ENCODE results near the gene NOXO1. TPM values are rescaled to one million over a fixed set of nuclear protein-coding genes. Genes with fewer than 3 reads are reported as not detected.

NOXO1 gene
- total RNA-seq, 4 donors from 2014 or later: 0.52 TPM; not detected in 3

DNA sequence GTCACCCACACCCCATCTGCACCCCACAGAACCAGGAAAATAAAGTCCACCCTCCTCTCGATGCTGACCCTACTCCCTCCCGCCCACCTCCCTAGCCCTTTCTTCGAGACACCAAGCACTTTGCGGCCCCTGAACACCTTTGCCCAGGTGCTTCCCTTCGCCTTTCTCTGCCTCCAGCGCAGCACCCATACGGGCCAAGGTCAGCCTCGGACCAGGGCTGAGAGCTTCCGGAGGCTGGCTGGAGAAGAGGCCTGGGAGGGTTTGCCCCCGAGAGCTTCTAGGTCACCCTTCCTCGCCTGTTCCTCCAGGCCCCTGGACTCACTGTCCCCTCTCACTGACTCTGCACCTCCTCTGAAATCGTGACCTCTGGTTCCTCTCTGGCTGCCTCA is 42.8 kb upstream of the NOXO1 start:
- Histone ChIP-seq H3K27me3 (peaks cover 0 to 36% (median 23%) of the 10 kb centered on the region in 4 donors), H3K36me3 (peaks cover 0 to under 1% (median 0%) of the 10 kb centered on the region in 4 donors), H3K9me3 (no peaks in the 10 kb centered on the region), H3K27ac (replicated peaks in 1 of 4) (peak overlapping the region; percentile 63 to 74 (median 70)), H3K4me1 (peaks cover 50 to 79% (median 74%) of the 10 kb centered on the region in 4 donors), H3K4me3 (peak overlapping the region in 3 of 4 donors; percentile 33 to 50 (median 46))
- intact Hi-C loops (cut with DNase I): no loop called here
- no peak for DNase-seq (ENCODE audit: extremely low spot score)
- 85% methylated on average over 12 of the region's 12 CpGs for WGBS
- TF ChIP-seq, protein P1, sequence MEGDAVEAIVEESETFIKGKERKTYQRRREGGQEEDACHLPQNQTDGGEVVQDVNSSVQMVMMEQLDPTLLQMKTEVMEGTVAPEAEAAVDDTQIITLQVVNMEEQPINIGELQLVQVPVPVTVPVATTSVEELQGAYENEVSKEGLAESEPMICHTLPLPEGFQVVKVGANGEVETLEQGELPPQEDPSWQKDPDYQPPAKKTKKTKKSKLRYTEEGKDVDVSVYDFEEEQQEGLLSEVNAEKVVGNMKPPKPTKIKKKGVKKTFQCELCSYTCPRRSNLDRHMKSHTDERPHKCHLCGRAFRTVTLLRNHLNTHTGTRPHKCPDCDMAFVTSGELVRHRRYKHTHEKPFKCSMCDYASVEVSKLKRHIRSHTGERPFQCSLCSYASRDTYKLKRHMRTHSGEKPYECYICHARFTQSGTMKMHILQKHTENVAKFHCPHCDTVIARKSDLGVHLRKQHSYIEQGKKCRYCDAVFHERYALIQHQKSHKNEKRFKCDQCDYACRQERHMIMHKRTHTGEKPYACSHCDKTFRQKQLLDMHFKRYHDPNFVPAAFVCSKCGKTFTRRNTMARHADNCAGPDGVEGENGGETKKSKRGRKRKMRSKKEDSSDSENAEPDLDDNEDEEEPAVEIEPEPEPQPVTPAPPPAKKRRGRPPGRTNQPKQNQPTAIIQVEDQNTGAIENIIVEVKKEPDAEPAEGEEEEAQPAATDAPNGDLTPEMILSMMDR (IDR thresholded peaks at IDR 0.05): no peak
- no peak for TF ChIP-seq POLR2A (IDR thresholded peaks at IDR 0.05; ENCODE audit: low read depth)
- TF ChIP-seq POLR2AphosphoS5 (IDR thresholded peaks at IDR 0.05): no peak
- no peak for TF ChIP-seq EP300 (IDR thresholded peaks at IDR 0.05)

DNA sequence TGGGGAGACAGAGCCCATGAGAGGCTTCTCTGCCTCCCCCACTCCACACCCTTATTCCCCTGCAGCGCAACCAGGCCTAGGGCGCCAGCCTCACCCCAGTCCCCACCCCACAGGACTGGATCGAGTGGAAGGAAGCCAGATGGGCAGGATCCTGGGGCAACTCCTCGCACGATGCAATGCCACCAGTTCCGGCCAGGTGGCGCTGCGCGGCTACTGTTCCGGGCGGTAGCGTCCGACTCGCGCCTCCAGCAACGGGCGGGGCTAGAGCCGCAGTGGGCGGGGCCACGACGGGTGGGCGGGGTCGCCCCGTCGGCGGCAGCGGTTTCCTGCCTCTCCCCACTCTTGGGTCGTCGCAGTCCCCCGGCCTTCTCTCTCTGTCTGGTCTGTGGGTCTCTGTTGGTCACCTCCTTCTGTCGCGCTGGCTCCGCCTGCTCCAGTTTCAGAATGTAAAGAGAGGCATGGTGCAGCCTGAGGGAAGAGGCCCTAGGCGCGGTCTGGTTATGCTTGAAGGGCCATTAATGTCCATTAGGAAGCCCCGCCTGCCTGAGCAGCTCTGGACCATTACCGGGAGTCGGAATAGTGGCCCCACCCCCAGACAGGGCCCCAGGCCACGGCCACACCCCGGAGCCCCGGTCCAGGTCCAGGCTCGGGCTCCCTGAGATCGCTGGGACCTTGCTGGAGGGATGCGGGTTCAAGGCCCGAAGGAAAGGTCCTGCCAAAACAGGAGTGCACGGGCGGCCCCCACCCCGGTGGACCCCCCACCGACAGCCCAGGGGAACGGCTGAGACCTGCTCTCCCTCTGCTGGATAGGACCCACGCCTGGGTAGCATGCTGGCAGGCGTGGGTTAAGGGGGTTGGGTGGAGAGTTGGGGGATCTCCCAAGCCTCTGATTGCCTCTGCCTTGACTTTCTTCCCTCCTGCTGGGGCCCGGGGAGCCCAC is 42.1 kb upstream of the NOXO1 start:
- DNase-seq (ENCODE audit: extremely low spot score): peak; percentile 98
- H3K9me3 ChIP-seq: no peaks in the 10 kb centered on the region
- peaks cover 47 to 72% (median 68%) of the 10 kb centered on the region in 4 donors for H3K4me1 ChIP-seq
- H3K4me3 ChIP-seq: peak overlapping the region; percentile 33 to 50 (median 44)
- TF ChIP-seq POLR2AphosphoS5 (IDR thresholded peaks at IDR 0.05): peak; percentile 71 to 84
- TF ChIP-seq POLR2A (IDR thresholded peaks at IDR 0.05; ENCODE audit: low read depth): no peak
- TF ChIP-seq, protein P1 (IDR thresholded peaks at IDR 0.05): peak; percentile 99
- TF ChIP-seq EP300 (IDR thresholded peaks at IDR 0.05): no peak
- 22% methylated on average over 11 of the region's 53 CpGs for WGBS
- H3K27me3 ChIP-seq: peaks cover 0 to 43% (median 25%) of the 10 kb centered on the region in 4 donors
- H3K36me3 ChIP-seq: no peaks in the 10 kb centered on the region
- H3K27ac ChIP-seq (replicated peaks in 1 of 4): peak overlapping the region; percentile 63 to 74 (median 70)
- intact Hi-C loops (cut with DNase I): loop anchor here (1.0 kb wide), 1 partner anchor 116 kb away; no protein-coding TSS in a partner anchor

DNA sequence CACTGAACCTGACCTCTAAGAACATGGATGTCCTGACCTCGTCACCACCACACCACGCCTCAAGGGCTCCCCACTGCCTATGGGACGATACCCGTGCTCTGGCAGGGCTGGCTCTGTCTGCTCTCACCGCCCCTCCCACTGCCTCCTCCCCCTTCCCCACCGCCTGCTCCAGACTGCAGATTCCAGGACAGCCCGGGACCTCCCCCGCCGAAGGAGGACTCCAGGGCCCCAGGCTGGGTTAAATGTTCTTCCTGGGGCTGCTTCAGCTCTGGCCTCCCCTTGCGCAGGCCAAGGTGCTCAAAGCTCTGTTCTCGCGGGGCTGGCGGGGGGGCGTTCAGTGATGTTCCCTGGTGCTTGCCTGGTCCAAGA is 41.4 kb upstream of the NOXO1 start:
- H3K9me3 ChIP-seq: no peaks in the 10 kb centered on the region
- TF ChIP-seq POLR2A (IDR thresholded peaks at IDR 0.05; ENCODE audit: low read depth): no peak
- no peak for TF ChIP-seq POLR2AphosphoS5 (IDR thresholded peaks at IDR 0.05)
- no peak for TF ChIP-seq EP300 (IDR thresholded peaks at IDR 0.05)
- TF ChIP-seq, protein P1 (IDR thresholded peaks at IDR 0.05): no peak
- H3K4me3 ChIP-seq: peak overlapping the region; percentile 33 to 50 (median 44)
- peaks cover 46 to 66% (median 61%) of the 10 kb centered on the region in 4 donors for H3K4me1 ChIP-seq
- no peak overlapping the region for H3K27ac ChIP-seq (replicated peaks in 1 of 4)
- no peaks in the 10 kb centered on the region for H3K36me3 ChIP-seq
- intact Hi-C loops (cut with DNase I): loop anchor here (1.0 kb wide), 2 partner anchors 117 to 121 kb away; no protein-coding TSS in a partner anchor
- H3K27me3 ChIP-seq: peaks cover 0 to 49% (median 25%) of the 10 kb centered on the region in 4 donors
- WGBS: 0% methylated on average over 3 of the region's 14 CpGs
- no peak for DNase-seq (ENCODE audit: extremely low spot score)

DNA sequence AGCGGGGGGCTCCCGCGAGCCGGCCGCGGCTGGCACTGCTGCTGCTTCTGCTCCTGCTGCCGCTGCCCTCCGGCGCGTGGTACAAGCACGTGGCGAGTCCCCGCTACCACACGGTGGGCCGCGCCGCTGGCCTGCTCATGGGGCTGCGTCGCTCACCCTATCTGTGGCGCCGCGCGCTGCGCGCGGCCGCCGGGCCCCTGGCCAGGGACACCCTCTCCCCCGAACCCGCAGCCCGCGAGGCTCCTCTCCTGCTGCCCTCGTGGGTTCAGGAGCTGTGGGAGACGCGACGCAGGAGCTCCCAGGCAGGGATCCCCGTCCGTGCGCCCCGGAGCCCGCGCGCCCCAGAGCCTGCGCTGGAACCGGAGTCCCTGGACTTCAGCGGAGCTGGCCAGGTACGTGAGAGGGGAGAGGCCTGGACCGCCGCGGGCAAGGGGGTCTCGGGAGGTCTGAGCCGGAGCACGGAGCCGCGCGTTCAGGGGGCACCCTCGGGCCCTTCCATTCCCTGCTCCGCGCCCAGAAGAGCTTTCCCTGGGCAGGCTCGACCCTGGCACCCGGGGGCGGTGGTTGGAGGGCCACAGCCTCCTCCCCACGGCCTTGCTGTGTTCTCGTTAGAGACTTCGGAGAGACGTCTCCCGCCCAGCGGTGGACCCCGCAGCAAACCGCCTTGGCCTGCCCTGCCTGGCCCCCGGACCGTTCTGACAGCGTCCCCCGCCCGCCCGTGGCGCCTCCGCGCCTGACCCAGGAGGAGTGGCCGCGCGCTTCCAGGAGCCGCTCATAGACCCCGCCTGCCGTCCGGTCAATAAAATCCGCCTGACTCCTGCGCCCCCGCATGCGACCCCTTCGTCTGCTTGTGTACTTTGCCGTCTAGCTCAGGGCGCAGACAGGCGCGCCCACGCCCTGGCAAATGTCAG is 38.9 kb upstream of the NOXO1 start:
- WGBS: 4% methylated on average over 31 of the region's 96 CpGs
- H3K36me3 ChIP-seq: no peaks in the 10 kb centered on the region

More for the DNA sequence above, 38.9 kb upstream of the NOXO1 start:
- Histone ChIP-seq H3K27ac (replicated peaks in 1 of 4) (no peak overlapping the region), H3K4me3 (peak overlapping the region in 2 of 4 donors; percentile 16 to 18), H3K4me1 (peaks cover 30 to 43% (median 38%) of the 10 kb centered on the region in 4 donors), H3K27me3 (peaks cover 0 to 57% (median 25%) of the 10 kb centered on the region in 4 donors), H3K9me3 (no peaks in the 10 kb centered on the region)
- no peak for DNase-seq (ENCODE audit: extremely low spot score)
- intact Hi-C loops (cut with DNase I): no loop called here
- TF ChIP-seq POLR2A (IDR thresholded peaks at IDR 0.05; ENCODE audit: low read depth): no peak
- no peak for TF ChIP-seq EP300 (IDR thresholded peaks at IDR 0.05)
- TF ChIP-seq POLR2AphosphoS5 (IDR thresholded peaks at IDR 0.05): no peak
- TF ChIP-seq, protein P1 (IDR thresholded peaks at IDR 0.05): no peak

Measured in esophagus muscularis mucosa (tissue), 4 donors.